WTC11 (cell line): ENCODE data around the gene OPTC. TPM values are rescaled to one million over a fixed set of nuclear protein-coding genes. Genes with fewer than 3 reads are reported as not detected.

ENCODE experiments used
- ATAC-seq: fragments of 200-7000 bp; cut with Tn5 transposase; 2 replicates; pipeline ENCODE4 v1.10.0; 2021; ENCODE audit warnings: mild to moderate bottlenecking, moderate library complexity
- CTCF ChIA-PET: fragments of 300-600 bp; sonication (Branson Sonifier 250); formaldehyde crosslinking; loops from one replicate; lab custom pipeline; 2021; ENCODE audit warnings: antibody characterized with exemption; lab: Charles Lee
- POLR2A ChIA-PET: fragments of 350-600 bp; sonication (Branson Sonifier 250); formaldehyde crosslinking; loops from one replicate; lab custom pipeline; 2021; ENCODE audit warnings: antibody characterized with exemption; lab: Charles Lee
- DNase-seq: peaks from one replicate; pipeline ENCODE4 v3.0.0; 2021; ENCODE audit warnings: low spot score
- H3K27ac Mint-ChIP-seq: 2 replicates; pipeline ENCODE4 v1.8.0; 2021; ENCODE audit warnings: mixed read lengths
- H3K27me3 Mint-ChIP-seq: 2 replicates; pipeline ENCODE4 v1.8.0; 2021; ENCODE audit warnings: low read depth, mild to moderate bottlenecking, moderate library complexity, mixed read lengths
- H3K36me3 Mint-ChIP-seq: 2 replicates; pipeline ENCODE4 v1.8.0; 2021; ENCODE audit warnings: mixed read lengths
- H3K4me1 Mint-ChIP-seq: 2 replicates; pipeline ENCODE4 v1.8.0; 2022; ENCODE audit warnings: mixed read lengths
- H3K4me3 Mint-ChIP-seq: 2 replicates; pipeline ENCODE4 v1.8.0; 2021; ENCODE audit warnings: mild to moderate bottlenecking, moderate library complexity, mixed read lengths
- H3K9me3 Mint-ChIP-seq: 2 replicates; pipeline ENCODE4 v1.8.0; 2021; ENCODE audit warnings: mixed read lengths
- ATF1 ChIP-seq: sonication (generic); formaldehyde crosslinking; IDR thresholded peaks from 2 replicates; pipeline ENCODE4 v1.8.1; 2023; ENCODE audit warnings: mild to moderate bottlenecking, moderate library complexity, missing genetic modification reagents
- CBFB ChIP-seq: sonication (generic); formaldehyde crosslinking; IDR thresholded peaks from 2 replicates; pipeline ENCODE4 v1.8.1; 2022; ENCODE audit warnings: mild to moderate bottlenecking, low read depth, missing genetic modification reagents
- CREB1 ChIP-seq: sonication (generic); formaldehyde crosslinking; IDR thresholded peaks from 2 replicates; pipeline ENCODE4 v1.8.0; 2023; ENCODE audit warnings: mild to moderate bottlenecking, missing genetic modification reagents
- FOXP1 ChIP-seq: sonication (generic); formaldehyde crosslinking; IDR thresholded peaks from 2 replicates; pipeline ENCODE4 v1.8.0; 2022; ENCODE audit warnings: missing genetic modification reagents, mild to moderate bottlenecking, moderate library complexity, borderline replicate concordance
- GABPB1 ChIP-seq: sonication (generic); formaldehyde crosslinking; IDR thresholded peaks from 2 replicates; pipeline ENCODE4 v1.8.1; 2023; ENCODE audit warnings: mild to moderate bottlenecking, missing genetic modification reagents
- JUN ChIP-seq: sonication (generic); formaldehyde crosslinking; IDR thresholded peaks from 2 replicates; pipeline ENCODE4 v1.8.0; 2023; ENCODE audit warnings: mild to moderate bottlenecking, missing genetic modification reagents
- NFATC4 ChIP-seq: fragments of 250-450 bp; sonication (Bioruptor Pico); IDR thresholded peaks from 2 replicates; pipeline ENCODE4 v1.9.0; 2021; ENCODE audit warnings: mild to moderate bottlenecking
- TCF7 ChIP-seq: sonication (generic); formaldehyde crosslinking; IDR thresholded peaks from 2 replicates; pipeline ENCODE4 v1.8.0; 2022; ENCODE audit warnings: mild to moderate bottlenecking, low read depth, missing genetic modification reagents, moderate library complexity
- TP53 ChIP-seq: sonication (generic); formaldehyde crosslinking; IDR thresholded peaks from 2 replicates; pipeline ENCODE4 v1.8.1; 2023; ENCODE audit warnings: mild to moderate bottlenecking, missing genetic modification reagents
- ZNF219 ChIP-seq: sonication (generic); formaldehyde crosslinking; IDR thresholded peaks from 2 replicates; pipeline ENCODE4 v1.8.0; 2023; ENCODE audit warnings: missing genetic modification reagents, mild to moderate bottlenecking, borderline replicate concordance
- ZNF423 ChIP-seq: fragments of 250-450 bp; sonication (Bioruptor Pico); IDR thresholded peaks from 2 replicates; pipeline ENCODE4 v2.1.2; 2022; ENCODE audit warnings: mild to moderate bottlenecking, moderate library complexity
- total RNA-seq: library from RNA; stranded (reverse); gene quantifications from 3 replicates; pipeline ENCODE4 v1.2.3, GENCODE V29; 2021
- TF ChIP-seq, protein P1 (sequence below): sonication (generic); formaldehyde crosslinking; IDR thresholded peaks from 2 replicates; pipeline ENCODE4 v1.8.1; 2023; ENCODE audit warnings: mild to moderate bottlenecking, missing genetic modification reagents, borderline replicate concordance
- TF ChIP-seq, protein P2 (sequence below): fragments of 250-450 bp; sonication (Bioruptor Pico); IDR thresholded peaks from 2 replicates; pipeline ENCODE4 v1.9.0; 2021; ENCODE audit warnings: mild to moderate bottlenecking, borderline replicate concordance
- TF ChIP-seq, protein P3 (sequence below): sonication (generic); formaldehyde crosslinking; IDR thresholded peaks from 2 replicates; pipeline ENCODE4 v1.8.0; 2022; ENCODE audit warnings: mild to moderate bottlenecking, missing genetic modification reagents
- TF ChIP-seq, protein P4 (sequence below): fragments of 250-450 bp; sonication (Bioruptor Pico); IDR thresholded peaks from 2 replicates; pipeline ENCODE4 v1.8.0; 2021; ENCODE audit warnings: mild to moderate bottlenecking
- TF ChIP-seq, protein P5 (sequence below): sonication (generic); formaldehyde crosslinking; conservative IDR thresholded peaks from 2 replicates; pipeline ENCODE4 v1.8.1; 2022; ENCODE audit warnings: mild to moderate bottlenecking, missing genetic modification reagents
- TF ChIP-seq, protein P6 (sequence below): sonication (generic); formaldehyde crosslinking; IDR thresholded peaks from 2 replicates; pipeline ENCODE4 v1.8.0; 2022; ENCODE audit warnings: mild to moderate bottlenecking, missing genetic modification reagents
- TF ChIP-seq, protein P7 (sequence below): fragments of 250-450 bp; sonication (Bioruptor Pico); IDR thresholded peaks from 2 replicates; pipeline ENCODE4 v2.1.2; 2022; ENCODE audit warnings: mild to moderate bottlenecking, moderate library complexity

Gene OPTC
- total RNA-seq, 1 experiment from 2014 or later: 0.55 TPM

DNA sequence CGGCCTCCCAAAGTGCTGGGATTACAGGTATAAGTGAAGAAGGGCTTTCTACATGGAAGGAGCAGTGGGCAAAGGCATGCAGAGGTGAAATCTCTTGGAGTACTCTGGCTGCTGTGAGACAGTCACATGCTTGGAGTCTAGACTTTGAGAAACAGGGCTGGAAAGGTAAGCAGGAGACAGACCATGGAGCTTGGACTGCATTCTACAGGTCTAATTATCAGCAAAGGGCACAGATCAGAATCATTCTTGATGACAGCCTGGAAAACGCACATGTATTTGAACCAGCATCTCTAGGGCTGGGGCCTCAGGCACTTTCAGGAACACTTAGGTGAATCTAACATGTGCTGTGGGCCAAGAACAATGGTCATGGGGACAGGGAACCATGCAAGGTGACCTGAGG lies 25.6 kb upstream of the OPTC start:
- H3K4me3 Mint-ChIP-seq: no peak overlapping the region
- no peaks in the 10 kb centered on the region for H3K9me3 Mint-ChIP-seq
- H3K36me3 Mint-ChIP-seq: no peaks in the 10 kb centered on the region
- H3K4me1 Mint-ChIP-seq: peaks cover 17% of the 10 kb centered on the region
- ATAC-seq: no peak
- no peak overlapping the region for H3K27ac Mint-ChIP-seq
- POLR2A ChIA-PET: no interaction called here
- TF ChIP-seq JUN (no peak), ATF1 (CRISPR knock-in tag) (no peak), ZNF423 (CRISPR knock-in tag) (no peak), NFATC4 (CRISPR knock-in tag) (no peak), CREB1 (CRISPR knock-in tag) (no peak), TCF7 (CRISPR knock-in tag) (no peak), CBFB (CRISPR knock-in tag) (no peak), ZNF219 (no peak), TP53 (no peak), GABPB1 (no peak), FOXP1 (CRISPR knock-in tag) (no peak)
- TF ChIP-seq, protein P1, sequence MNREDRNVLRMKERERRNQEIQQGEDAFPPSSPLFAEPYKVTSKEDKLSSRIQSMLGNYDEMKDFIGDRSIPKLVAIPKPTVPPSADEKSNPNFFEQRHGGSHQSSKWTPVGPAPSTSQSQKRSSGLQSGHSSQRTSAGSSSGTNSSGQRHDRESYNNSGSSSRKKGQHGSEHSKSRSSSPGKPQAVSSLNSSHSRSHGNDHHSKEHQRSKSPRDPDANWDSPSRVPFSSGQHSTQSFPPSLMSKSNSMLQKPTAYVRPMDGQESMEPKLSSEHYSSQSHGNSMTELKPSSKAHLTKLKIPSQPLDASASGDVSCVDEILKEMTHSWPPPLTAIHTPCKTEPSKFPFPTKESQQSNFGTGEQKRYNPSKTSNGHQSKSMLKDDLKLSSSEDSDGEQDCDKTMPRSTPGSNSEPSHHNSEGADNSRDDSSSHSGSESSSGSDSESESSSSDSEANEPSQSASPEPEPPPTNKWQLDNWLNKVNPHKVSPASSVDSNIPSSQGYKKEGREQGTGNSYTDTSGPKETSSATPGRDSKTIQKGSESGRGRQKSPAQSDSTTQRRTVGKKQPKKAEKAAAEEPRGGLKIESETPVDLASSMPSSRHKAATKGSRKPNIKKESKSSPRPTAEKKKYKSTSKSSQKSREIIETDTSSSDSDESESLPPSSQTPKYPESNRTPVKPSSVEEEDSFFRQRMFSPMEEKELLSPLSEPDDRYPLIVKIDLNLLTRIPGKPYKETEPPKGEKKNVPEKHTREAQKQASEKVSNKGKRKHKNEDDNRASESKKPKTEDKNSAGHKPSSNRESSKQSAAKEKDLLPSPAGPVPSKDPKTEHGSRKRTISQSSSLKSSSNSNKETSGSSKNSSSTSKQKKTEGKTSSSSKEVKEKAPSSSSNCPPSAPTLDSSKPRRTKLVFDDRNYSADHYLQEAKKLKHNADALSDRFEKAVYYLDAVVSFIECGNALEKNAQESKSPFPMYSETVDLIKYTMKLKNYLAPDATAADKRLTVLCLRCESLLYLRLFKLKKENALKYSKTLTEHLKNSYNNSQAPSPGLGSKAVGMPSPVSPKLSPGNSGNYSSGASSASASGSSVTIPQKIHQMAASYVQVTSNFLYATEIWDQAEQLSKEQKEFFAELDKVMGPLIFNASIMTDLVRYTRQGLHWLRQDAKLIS: no peak
- TF ChIP-seq, protein P2, sequence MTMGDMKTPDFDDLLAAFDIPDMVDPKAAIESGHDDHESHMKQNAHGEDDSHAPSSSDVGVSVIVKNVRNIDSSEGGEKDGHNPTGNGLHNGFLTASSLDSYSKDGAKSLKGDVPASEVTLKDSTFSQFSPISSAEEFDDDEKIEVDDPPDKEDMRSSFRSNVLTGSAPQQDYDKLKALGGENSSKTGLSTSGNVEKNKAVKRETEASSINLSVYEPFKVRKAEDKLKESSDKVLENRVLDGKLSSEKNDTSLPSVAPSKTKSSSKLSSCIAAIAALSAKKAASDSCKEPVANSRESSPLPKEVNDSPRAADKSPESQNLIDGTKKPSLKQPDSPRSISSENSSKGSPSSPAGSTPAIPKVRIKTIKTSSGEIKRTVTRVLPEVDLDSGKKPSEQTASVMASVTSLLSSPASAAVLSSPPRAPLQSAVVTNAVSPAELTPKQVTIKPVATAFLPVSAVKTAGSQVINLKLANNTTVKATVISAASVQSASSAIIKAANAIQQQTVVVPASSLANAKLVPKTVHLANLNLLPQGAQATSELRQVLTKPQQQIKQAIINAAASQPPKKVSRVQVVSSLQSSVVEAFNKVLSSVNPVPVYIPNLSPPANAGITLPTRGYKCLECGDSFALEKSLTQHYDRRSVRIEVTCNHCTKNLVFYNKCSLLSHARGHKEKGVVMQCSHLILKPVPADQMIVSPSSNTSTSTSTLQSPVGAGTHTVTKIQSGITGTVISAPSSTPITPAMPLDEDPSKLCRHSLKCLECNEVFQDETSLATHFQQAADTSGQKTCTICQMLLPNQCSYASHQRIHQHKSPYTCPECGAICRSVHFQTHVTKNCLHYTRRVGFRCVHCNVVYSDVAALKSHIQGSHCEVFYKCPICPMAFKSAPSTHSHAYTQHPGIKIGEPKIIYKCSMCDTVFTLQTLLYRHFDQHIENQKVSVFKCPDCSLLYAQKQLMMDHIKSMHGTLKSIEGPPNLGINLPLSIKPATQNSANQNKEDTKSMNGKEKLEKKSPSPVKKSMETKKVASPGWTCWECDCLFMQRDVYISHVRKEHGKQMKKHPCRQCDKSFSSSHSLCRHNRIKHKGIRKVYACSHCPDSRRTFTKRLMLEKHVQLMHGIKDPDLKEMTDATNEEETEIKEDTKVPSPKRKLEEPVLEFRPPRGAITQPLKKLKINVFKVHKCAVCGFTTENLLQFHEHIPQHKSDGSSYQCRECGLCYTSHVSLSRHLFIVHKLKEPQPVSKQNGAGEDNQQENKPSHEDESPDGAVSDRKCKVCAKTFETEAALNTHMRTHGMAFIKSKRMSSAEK (CRISPR knock-in tag): no peak
- TF ChIP-seq, protein P3, sequence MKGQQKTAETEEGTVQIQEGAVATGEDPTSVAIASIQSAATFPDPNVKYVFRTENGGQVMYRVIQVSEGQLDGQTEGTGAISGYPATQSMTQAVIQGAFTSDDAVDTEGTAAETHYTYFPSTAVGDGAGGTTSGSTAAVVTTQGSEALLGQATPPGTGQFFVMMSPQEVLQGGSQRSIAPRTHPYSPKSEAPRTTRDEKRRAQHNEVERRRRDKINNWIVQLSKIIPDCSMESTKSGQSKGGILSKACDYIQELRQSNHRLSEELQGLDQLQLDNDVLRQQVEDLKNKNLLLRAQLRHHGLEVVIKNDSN: no peak
- TF ChIP-seq, protein P4, sequence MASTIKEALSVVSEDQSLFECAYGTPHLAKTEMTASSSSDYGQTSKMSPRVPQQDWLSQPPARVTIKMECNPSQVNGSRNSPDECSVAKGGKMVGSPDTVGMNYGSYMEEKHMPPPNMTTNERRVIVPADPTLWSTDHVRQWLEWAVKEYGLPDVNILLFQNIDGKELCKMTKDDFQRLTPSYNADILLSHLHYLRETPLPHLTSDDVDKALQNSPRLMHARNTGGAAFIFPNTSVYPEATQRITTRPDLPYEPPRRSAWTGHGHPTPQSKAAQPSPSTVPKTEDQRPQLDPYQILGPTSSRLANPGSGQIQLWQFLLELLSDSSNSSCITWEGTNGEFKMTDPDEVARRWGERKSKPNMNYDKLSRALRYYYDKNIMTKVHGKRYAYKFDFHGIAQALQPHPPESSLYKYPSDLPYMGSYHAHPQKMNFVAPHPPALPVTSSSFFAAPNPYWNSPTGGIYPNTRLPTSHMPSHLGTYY (CRISPR knock-in tag): no peak
- TF ChIP-seq, protein P5, sequence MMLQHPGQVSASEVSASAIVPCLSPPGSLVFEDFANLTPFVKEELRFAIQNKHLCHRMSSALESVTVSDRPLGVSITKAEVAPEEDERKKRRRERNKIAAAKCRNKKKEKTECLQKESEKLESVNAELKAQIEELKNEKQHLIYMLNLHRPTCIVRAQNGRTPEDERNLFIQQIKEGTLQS (CRISPR knock-in tag): no peak
- TF ChIP-seq, protein P6, sequence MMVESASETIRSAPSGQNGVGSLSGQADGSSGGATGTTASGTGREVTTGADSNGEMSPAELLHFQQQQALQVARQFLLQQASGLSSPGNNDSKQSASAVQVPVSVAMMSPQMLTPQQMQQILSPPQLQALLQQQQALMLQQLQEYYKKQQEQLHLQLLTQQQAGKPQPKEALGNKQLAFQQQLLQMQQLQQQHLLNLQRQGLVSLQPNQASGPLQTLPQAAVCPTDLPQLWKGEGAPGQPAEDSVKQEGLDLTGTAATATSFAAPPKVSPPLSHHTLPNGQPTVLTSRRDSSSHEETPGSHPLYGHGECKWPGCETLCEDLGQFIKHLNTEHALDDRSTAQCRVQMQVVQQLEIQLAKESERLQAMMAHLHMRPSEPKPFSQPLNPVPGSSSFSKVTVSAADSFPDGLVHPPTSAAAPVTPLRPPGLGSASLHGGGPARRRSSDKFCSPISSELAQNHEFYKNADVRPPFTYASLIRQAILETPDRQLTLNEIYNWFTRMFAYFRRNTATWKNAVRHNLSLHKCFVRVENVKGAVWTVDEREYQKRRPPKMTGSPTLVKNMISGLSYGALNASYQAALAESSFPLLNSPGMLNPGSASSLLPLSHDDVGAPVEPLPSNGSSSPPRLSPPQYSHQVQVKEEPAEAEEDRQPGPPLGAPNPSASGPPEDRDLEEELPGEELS: no peak
- TF ChIP-seq, protein P7, sequence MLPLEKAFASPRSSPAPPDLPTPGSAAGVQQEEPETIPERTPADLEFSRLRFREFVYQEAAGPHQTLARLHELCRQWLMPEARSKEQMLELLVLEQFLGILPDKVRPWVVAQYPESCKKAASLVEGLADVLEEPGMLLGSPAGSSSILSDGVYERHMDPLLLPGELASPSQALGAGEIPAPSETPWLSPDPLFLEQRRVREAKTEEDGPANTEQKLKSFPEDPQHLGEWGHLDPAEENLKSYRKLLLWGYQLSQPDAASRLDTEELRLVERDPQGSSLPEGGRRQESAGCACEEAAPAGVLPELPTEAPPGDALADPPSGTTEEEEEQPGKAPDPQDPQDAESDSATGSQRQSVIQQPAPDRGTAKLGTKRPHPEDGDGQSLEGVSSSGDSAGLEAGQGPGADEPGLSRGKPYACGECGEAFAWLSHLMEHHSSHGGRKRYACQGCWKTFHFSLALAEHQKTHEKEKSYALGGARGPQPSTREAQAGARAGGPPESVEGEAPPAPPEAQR (CRISPR knock-in tag): no peak
- TF ChIP-seq, all 79 proteins: peak for 0
- DNase-seq: no peak
- CTCF ChIA-PET: no interaction called here
- no peaks in the 10 kb centered on the region; the same call in 1 of the 2 replicates for H3K27me3 Mint-ChIP-seq
